HG02678 (cell line): ENCODE measurements around the gene SHANK2.

Experiments used
- ATAC-seq: cut with Tn5 transposase; IDR thresholded peaks from one replicate; pipeline ENCODE4 v1.9.1; 2021; ENCODE audit warnings: mild to moderate bottlenecking, moderate library complexity; ENCODE audit not compliant: unreplicated experiment

The SHANK2 gene

GRCh38 chr11:71222318-71223080 lies 29.9 kb downstream of the SHANK2 start:
- ATAC-seq = no peak

- ATAC-seq = no peak
These were observed 30.6 kb downstream of the SHANK2 start for GRCh38 chr11:71221821-71222220.

- ATAC-seq = no peak
These were observed 31.2 kb downstream of the SHANK2 start for GRCh38 chr11:71221201-71221600.

- ATAC-seq = no peak
These were observed 33.4 kb downstream of the SHANK2 start for GRCh38 chr11:71218789-71219499.

GRCh38 chr11:71215425-71215965 lies 36.9 kb downstream of the SHANK2 start:
- ATAC-seq = no peak

GRCh38 chr11:71214553-71215424 lies 37.6 kb downstream of the SHANK2 start:
- ATAC-seq = no peak

- no peak for ATAC-seq
These were observed 38.5 kb downstream of the SHANK2 start for GRCh38 chr11:71213696-71214552.

GRCh38 chr11:71212871-71213559 lies 39.4 kb downstream of the SHANK2 start:
- ATAC-seq = no peak

GRCh38 chr11:71211631-71212030 lies 40.7 kb downstream of the SHANK2 start:
- ATAC-seq = no peak

GRCh38 chr11:71210861-71211260 lies 41.5 kb downstream of the SHANK2 start:
- no peak for ATAC-seq

GRCh38 chr11:71209656-71210055 lies 42.7 kb downstream of the SHANK2 start:
- no peak for ATAC-seq

GRCh38 chr11:71209181-71209580 lies 43.2 kb downstream of the SHANK2 start:
- no peak for ATAC-seq

- ATAC-seq = no peak
These were observed 44.2 kb downstream of the SHANK2 start for GRCh38 chr11:71208011-71208774.

GRCh38 chr11:71207563-71207962 lies 44.8 kb downstream of the SHANK2 start:
- no peak for ATAC-seq

GRCh38 chr11:71206186-71206585 lies 46.2 kb downstream of the SHANK2 start:
- no peak for ATAC-seq

GRCh38 chr11:71204748-71205664 lies 47.4 kb downstream of the SHANK2 start:
- ATAC-seq = no peak

GRCh38 chr11:71204294-71204693 lies 48.1 kb downstream of the SHANK2 start:
- no peak for ATAC-seq

GRCh38 chr11:71203681-71204080 lies 48.7 kb downstream of the SHANK2 start:
- no peak for ATAC-seq
